Peyer's patch (tissue), 4 donors: ENCODE measurements around the gene NRG3. TPM values are rescaled to one million over a fixed set of nuclear protein-coding genes. Genes with fewer than 3 reads are reported as not detected.

Source experiments
- DNase-seq, 3 donors: peaks; one replicate each; pipeline ENCODE4 v3.0.0-alpha.2; 2017 to 2019
- H3K27ac ChIP-seq, 4 donors: fragments of 200-600 bp; sonication (generic); one replicate each; pipeline ENCODE4 v1.5.1; 2016 to 2019
- H3K27me3 ChIP-seq, 2 donors: fragments of 200-600 bp; sonication (generic); one replicate each; pipeline ENCODE4 v1.5.1; 2019
- H3K36me3 ChIP-seq, 3 donors: fragments of 200-600 bp; sonication (generic); one replicate each; pipeline ENCODE4 v1.5.1; 2016 to 2019
- H3K4me1 ChIP-seq, 4 donors: fragments of 200-600 bp; sonication (generic); one replicate each; pipeline ENCODE4 v1.5.1; 2016 to 2019
- H3K4me3 ChIP-seq, 4 donors: fragments of 200-600 bp; sonication (generic); 1 replicate in 3 of 4; 2 replicates in 1 of 4; pipeline ENCODE4 v1.5.1; 2016 to 2019; ENCODE audit warnings: mild to moderate bottlenecking in 1 of 4
- H3K9me3 ChIP-seq, 4 donors: fragments of 200-600 bp; sonication (generic); one replicate each; pipeline ENCODE4 v1.5.1; 2016 to 2019; ENCODE audit warnings: mild to moderate bottlenecking in 1 of 4
- POLR2A ChIP-seq, 2 donors: fragments of 450-650 bp; IDR thresholded peaks; one replicate each; pipeline ENCODE4 v1.5.1; 2017; ENCODE audit warnings: antibody characterized with exemption in 2 of 2, mild to moderate bottlenecking in 2 of 2, moderate library complexity in 2 of 2
- total RNA-seq, 4 donors: library from RNA; depleted of rRNA; stranded (reverse); fragments of >200 nt; gene quantifications; one replicate each; pipeline ENCODE4 v1.1.0, GENCODE V29; 2016
- TF ChIP-seq, protein P1 (sequence below), 6 experiments: fragments of 450-650 bp in 4 of 6; fragments of 200-600 bp in 2 of 6; sonication (generic) in 1 of 6; IDR thresholded peaks; one replicate each; pipeline ENCODE4 v1.5.1; 2017 to 2019; ENCODE audit warnings: antibody characterized with exemption in 6 of 6, mild to moderate bottlenecking in 3 of 6, moderate library complexity in 1 of 6

Gene NRG3
- total RNA-seq, 4 donors from 2014 or later: not detected

DNA sequence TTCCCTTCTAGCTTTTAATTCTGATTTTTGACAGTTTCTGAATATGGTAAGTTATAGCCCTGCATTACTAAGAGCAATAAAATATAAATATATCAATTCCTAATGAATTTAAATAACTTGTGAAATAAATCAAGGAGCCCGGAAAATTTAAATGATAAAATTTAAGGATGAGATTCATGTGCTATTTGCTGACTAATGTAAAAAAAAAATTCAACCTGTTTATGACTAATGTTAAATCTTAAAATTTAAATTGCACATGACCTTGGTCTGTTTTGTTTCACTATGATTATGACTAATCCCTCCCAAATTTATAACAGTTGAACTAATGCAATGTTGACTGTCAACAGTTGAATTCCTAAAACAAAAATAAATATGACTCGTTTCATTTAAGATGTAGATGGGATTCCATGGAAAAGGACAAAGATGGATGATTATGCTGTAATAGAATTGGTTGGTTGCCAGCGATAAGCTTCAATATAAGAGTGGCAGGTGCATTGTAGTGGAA lies 419.9 kb downstream of the NRG3 start:
- Histone ChIP-seq H3K27me3 (no peaks in the 10 kb centered on the region), H3K4me1 (no peaks in the 10 kb centered on the region), H3K36me3 (no peaks in the 10 kb centered on the region), H3K4me3 (no peak overlapping the region), H3K27ac (no peak overlapping the region), H3K9me3 (no peaks in the 10 kb centered on the region)
- no peak for DNase-seq
- TF ChIP-seq POLR2A (IDR thresholded peaks at IDR 0.05): no peak
- TF ChIP-seq, protein P1, sequence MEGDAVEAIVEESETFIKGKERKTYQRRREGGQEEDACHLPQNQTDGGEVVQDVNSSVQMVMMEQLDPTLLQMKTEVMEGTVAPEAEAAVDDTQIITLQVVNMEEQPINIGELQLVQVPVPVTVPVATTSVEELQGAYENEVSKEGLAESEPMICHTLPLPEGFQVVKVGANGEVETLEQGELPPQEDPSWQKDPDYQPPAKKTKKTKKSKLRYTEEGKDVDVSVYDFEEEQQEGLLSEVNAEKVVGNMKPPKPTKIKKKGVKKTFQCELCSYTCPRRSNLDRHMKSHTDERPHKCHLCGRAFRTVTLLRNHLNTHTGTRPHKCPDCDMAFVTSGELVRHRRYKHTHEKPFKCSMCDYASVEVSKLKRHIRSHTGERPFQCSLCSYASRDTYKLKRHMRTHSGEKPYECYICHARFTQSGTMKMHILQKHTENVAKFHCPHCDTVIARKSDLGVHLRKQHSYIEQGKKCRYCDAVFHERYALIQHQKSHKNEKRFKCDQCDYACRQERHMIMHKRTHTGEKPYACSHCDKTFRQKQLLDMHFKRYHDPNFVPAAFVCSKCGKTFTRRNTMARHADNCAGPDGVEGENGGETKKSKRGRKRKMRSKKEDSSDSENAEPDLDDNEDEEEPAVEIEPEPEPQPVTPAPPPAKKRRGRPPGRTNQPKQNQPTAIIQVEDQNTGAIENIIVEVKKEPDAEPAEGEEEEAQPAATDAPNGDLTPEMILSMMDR (IDR thresholded peaks at IDR 0.05): no peak

DNA sequence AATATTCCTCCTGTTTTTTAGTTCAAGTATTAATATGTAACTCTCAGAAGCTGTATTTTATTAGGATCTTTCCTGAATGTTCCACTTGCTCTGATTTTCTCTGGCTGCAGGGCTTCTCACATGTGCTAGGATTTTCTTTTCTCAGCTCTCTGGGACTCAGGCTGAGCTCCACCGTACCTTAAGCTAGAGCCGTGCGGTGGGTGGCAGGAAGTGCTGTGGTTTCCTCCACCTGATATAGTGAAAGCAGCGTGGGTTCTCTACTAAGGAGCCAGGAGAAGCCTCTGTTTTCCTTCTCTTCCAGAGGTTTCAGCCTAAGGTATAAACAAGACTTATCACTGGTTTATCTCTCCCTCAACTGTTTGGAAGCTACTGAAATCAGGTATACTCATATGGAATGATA lies 433.6 kb downstream of the NRG3 start:
- Histone ChIP-seq H3K27ac (no peak overlapping the region), H3K9me3 (no peaks in the 10 kb centered on the region), H3K27me3 (no peaks in the 10 kb centered on the region), H3K4me1 (no peaks in the 10 kb centered on the region), H3K36me3 (no peaks in the 10 kb centered on the region), H3K4me3 (no peak overlapping the region)
- no peak for TF ChIP-seq POLR2A (IDR thresholded peaks at IDR 0.05)
- TF ChIP-seq, protein P1 (IDR thresholded peaks at IDR 0.05): no peak
- DNase-seq: no peak

DNA sequence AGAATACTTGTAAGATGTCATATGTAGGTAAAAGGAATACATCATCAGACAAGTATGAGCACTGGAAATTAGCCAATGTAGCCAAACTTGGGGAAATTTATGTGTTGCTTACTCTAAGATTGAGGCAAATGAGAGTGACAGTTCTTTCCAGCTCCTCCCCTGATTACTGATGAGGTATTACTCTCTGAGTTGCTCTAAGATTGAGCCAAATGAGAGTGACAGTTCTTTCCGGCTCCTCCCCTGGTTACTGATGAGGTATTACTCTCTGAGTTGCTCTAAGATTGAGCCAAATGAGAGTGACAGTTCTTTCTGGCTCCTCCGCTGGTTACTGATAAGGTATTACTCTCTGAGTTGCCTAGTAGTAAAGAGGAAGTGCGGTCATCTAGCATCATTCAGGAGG lies 435.8 kb downstream of the NRG3 start:
- H3K27ac ChIP-seq: no peak overlapping the region
- H3K4me1 ChIP-seq: no peaks in the 10 kb centered on the region
- TF ChIP-seq, protein P1 (IDR thresholded peaks at IDR 0.05): no peak
- no peak for TF ChIP-seq POLR2A (IDR thresholded peaks at IDR 0.05)
- peaks cover 0 to 6% (median 0%) of the 10 kb centered on the region in 4 donors for H3K9me3 ChIP-seq
- DNase-seq: no peak
- H3K36me3 ChIP-seq: no peaks in the 10 kb centered on the region
- no peaks in the 10 kb centered on the region for H3K27me3 ChIP-seq
- no peak overlapping the region for H3K4me3 ChIP-seq

DNA sequence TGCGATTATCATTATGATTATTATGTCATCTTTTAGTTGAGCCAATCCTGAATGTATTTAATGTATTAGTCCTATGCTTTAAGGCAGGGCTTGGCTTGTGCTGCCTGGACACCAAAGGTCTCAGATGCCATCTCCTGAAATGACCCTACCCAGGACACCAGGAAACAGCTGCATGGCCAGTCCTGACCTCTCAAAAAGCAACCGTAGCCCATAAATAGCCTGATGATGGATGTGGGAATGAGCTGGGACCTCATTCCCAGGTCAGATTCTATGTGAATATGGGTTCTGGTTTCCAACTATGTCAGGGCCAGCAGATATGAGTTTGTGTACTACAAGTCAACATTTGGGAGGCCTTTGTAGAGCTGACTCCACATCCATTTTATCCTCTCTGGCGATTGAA lies 438.4 kb downstream of the NRG3 start:
- no peak for TF ChIP-seq POLR2A (IDR thresholded peaks at IDR 0.05)
- TF ChIP-seq, protein P1 (IDR thresholded peaks at IDR 0.05): no peak
- DNase-seq: no peak
- H3K9me3 ChIP-seq: peaks cover 0 to 6% (median 0%) of the 10 kb centered on the region in 4 donors
- H3K27me3 ChIP-seq: no peaks in the 10 kb centered on the region
- H3K36me3 ChIP-seq: no peaks in the 10 kb centered on the region
- no peak overlapping the region for H3K4me3 ChIP-seq
- no peak overlapping the region for H3K27ac ChIP-seq
- H3K4me1 ChIP-seq: no peaks in the 10 kb centered on the region

DNA sequence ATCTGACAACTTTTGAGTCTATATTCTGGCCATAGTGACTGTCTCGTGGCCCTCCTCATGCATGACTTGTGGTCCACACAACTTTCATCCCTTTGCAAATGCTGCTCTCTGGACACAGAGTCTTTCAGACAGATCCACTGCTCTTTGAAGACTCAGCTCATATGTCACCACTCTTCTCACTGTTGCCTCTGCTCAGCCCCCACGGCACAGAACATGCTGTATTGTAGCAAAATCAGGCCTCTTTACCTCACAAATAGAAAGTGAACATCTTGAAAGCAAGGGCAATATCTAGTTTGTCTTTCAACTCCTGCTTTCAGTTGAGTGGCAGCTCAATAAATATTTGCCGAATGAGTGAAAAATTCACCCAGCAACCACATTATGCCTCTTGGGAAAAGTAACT lies 443.5 kb downstream of the NRG3 start:
- no peaks in the 10 kb centered on the region for H3K4me1 ChIP-seq
- no peaks in the 10 kb centered on the region for H3K36me3 ChIP-seq
- DNase-seq: no peak
- H3K9me3 ChIP-seq: peaks cover 0 to 6% (median 0%) of the 10 kb centered on the region in 4 donors
- no peak overlapping the region for H3K4me3 ChIP-seq
- TF ChIP-seq, protein P1 (IDR thresholded peaks at IDR 0.05): no peak
- no peak for TF ChIP-seq POLR2A (IDR thresholded peaks at IDR 0.05)
- no peak overlapping the region for H3K27ac ChIP-seq
- no peaks in the 10 kb centered on the region for H3K27me3 ChIP-seq

DNA sequence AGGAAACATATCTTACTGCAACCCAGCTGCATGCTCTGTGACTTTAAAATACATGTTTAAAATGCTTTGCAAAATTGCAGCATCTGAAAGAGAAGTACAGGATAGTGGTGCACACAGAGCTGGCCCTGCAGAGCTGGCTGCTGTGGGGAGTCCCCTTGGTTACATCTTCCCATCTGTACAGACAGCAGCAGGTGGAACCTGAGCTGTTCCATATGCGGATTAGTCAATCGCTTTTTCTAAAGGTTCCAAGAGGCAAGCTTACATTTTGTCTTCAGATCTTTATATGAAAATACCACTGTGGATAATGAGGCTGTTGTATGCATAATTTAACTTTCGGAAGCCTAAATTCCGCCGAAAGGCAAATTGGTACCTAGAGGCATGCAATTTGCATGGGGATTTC lies 444.1 kb downstream of the NRG3 start:
- Histone ChIP-seq H3K27ac (no peak overlapping the region), H3K4me3 (no peak overlapping the region), H3K9me3 (peaks cover 0 to 6% (median 0%) of the 10 kb centered on the region in 4 donors), H3K4me1 (no peaks in the 10 kb centered on the region), H3K27me3 (no peaks in the 10 kb centered on the region), H3K36me3 (no peaks in the 10 kb centered on the region)
- TF ChIP-seq POLR2A (IDR thresholded peaks at IDR 0.05): no peak
- TF ChIP-seq, protein P1 (IDR thresholded peaks at IDR 0.05): no peak
- DNase-seq: no peak
